DND-41 (cell line): ENCODE measurements around the gene TRIM10.

ENCODE experiments used
- EZH2 ChIP-seq: IDR thresholded peaks from 3 replicates; pipeline ENCODE4 v1.6.1; 2012; ENCODE audit warnings: borderline replicate concordance, low read depth, mild to moderate bottlenecking, moderate library complexity, low read length, inconsistent platforms; ENCODE audit not compliant: severe bottlenecking
- TF ChIP-seq, protein P1 (sequence below): IDR thresholded peaks from 2 replicates; pipeline ENCODE4 v1.5.1; 2012; ENCODE audit warnings: borderline replicate concordance, low read length, moderate library complexity, mild to moderate bottlenecking; ENCODE audit not compliant: poor library complexity, severe bottlenecking; ENCODE audit errors: extremely low read depth

- TF ChIP-seq, protein P1, sequence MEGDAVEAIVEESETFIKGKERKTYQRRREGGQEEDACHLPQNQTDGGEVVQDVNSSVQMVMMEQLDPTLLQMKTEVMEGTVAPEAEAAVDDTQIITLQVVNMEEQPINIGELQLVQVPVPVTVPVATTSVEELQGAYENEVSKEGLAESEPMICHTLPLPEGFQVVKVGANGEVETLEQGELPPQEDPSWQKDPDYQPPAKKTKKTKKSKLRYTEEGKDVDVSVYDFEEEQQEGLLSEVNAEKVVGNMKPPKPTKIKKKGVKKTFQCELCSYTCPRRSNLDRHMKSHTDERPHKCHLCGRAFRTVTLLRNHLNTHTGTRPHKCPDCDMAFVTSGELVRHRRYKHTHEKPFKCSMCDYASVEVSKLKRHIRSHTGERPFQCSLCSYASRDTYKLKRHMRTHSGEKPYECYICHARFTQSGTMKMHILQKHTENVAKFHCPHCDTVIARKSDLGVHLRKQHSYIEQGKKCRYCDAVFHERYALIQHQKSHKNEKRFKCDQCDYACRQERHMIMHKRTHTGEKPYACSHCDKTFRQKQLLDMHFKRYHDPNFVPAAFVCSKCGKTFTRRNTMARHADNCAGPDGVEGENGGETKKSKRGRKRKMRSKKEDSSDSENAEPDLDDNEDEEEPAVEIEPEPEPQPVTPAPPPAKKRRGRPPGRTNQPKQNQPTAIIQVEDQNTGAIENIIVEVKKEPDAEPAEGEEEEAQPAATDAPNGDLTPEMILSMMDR, result no peak
- TF ChIP-seq EZH2, result no peak
Measured at GRCh38 chr6:30143780-30144179, 17.2 kb downstream of the TRIM10 start.
